GM19035 (cell line): ENCODE measurements around the gene DLST.

Experiments used
- ATAC-seq: cut with Tn5 transposase; IDR thresholded peaks from one replicate; pipeline ENCODE4 v1.9.1; 2021; ENCODE audit not compliant: unreplicated experiment

DLST gene

GRCh38 chr14:74881431-74882102, at the start of gene DLST:
DLST (plus strand) TSS chr14:74881916; CDS start chr14:74881954, 38 bp downstream.
- peak; percentile 95 for ATAC-seq

- no peak for ATAC-seq
Measured at GRCh38 chr14:74832849-74833248, 48.9 kb upstream of the DLST start.

- ATAC-seq: no peak
Measured at GRCh38 chr14:74834692-74835392, 46.9 kb upstream of the DLST start.

- no peak for ATAC-seq
Measured at GRCh38 chr14:74835645-74836250, 46.0 kb upstream of the DLST start.

GRCh38 chr14:74836251-74836960, 45.3 kb upstream of the DLST start:
- ATAC-seq: no peak

GRCh38 chr14:74838166-74838565, 43.5 kb upstream of the DLST start:
- ATAC-seq: no peak

- ATAC-seq: peak; percentile 42
Measured at GRCh38 chr14:74840603-74841030, 41.1 kb upstream of the DLST start.

GRCh38 chr14:74841230-74842207, 40.2 kb upstream of the DLST start:
- ATAC-seq: peak; percentile 73

- ATAC-seq: no peak
Measured at GRCh38 chr14:74843653-74844052, 38.1 kb upstream of the DLST start.

GRCh38 chr14:74846168-74846567, 35.5 kb upstream of the DLST start:
- no peak for ATAC-seq

GRCh38 chr14:74846968-74847665, 34.6 kb upstream of the DLST start:
- ATAC-seq: no peak

- ATAC-seq: no peak
Measured at GRCh38 chr14:74848768-74849167, 32.9 kb upstream of the DLST start.

- ATAC-seq: no peak
Measured at GRCh38 chr14:74852922-74853530, 28.7 kb upstream of the DLST start.

GRCh38 chr14:74853581-74853980, 28.1 kb upstream of the DLST start:
- ATAC-seq: no peak

GRCh38 chr14:74855021-74855420, 26.7 kb upstream of the DLST start:
- ATAC-seq: no peak

- ATAC-seq: no peak
Measured at GRCh38 chr14:74855945-74856344, 25.8 kb upstream of the DLST start.

GRCh38 chr14:74856366-74856765, 25.4 kb upstream of the DLST start:
- ATAC-seq: no peak

- ATAC-seq: no peak
Measured at GRCh38 chr14:74858022-74858421, 23.7 kb upstream of the DLST start.
